ENCODE results near the gene ZNF879. TPM values are rescaled to one million over a fixed set of nuclear protein-coding genes. Genes with fewer than 3 reads are reported as not detected.

The ZNF879 gene
- polyA plus RNA-seq, 1 experiment: 2.2 TPM

- POLR2A ChIA-PET: no interaction called here
- DNase-seq (ENCODE audit: low read depth): no peak
- CTCF ChIA-PET: no interaction called here
Observed at GRCh38 chr5:179065703-179066102, 42.1 kb downstream of the ZNF879 start.

GRCh38 chr5:179079165-179079987 lies 55.8 kb downstream of the ZNF879 start:
- H3K4me3 ChIP-seq (ENCODE audit: low read depth, low read length): no peak overlapping the region
- TF ChIP-seq CTCF (IDR thresholded peaks at IDR 0.05; ENCODE audit: insufficient read depth, low read depth, low read length): no peak
- CTCF ChIA-PET: interaction anchor here (0.6 kb wide), 1 partner anchor 845 kb away, joined by 3 read pairs; no protein-coding TSS in a partner anchor
- POLR2A ChIA-PET: no interaction called here
- H3K36me3 ChIP-seq (ENCODE audit: control insufficient read depth, insufficient read depth, low read length): peaks cover 14% of the 10 kb centered on the region
- no peak for DNase-seq (ENCODE audit: low read depth)
- H3K27me3 ChIP-seq (ENCODE audit: control insufficient read depth, insufficient read depth, low read length): no peaks in the 10 kb centered on the region

More at GRCh38 chr5:179065703-179066102, 42.1 kb downstream of the ZNF879 start:
- no peak overlapping the region for H3K4me3 ChIP-seq (ENCODE audit: low read depth, low read length)
- H3K27me3 ChIP-seq (ENCODE audit: control insufficient read depth, insufficient read depth, low read length): no peaks in the 10 kb centered on the region
- peaks cover 12% of the 10 kb centered on the region for H3K36me3 ChIP-seq (ENCODE audit: control insufficient read depth, insufficient read depth, low read length)
- no peak for TF ChIP-seq CTCF (IDR thresholded peaks at IDR 0.05; ENCODE audit: insufficient read depth, low read depth, low read length)

- ChIA-PET POLR2A (no interaction called here), CTCF (no interaction called here)
- Histone ChIP-seq H3K4me3 (ENCODE audit: low read depth, low read length) (no peak overlapping the region), H3K27me3 (ENCODE audit: control insufficient read depth, insufficient read depth, low read length) (no peaks in the 10 kb centered on the region), H3K36me3 (ENCODE audit: control insufficient read depth, insufficient read depth, low read length) (peaks cover 15% of the 10 kb centered on the region)
- no peak for DNase-seq (ENCODE audit: low read depth)
- TF ChIP-seq CTCF (IDR thresholded peaks at IDR 0.05; ENCODE audit: insufficient read depth, low read depth, low read length): no peak
Observed at GRCh38 chr5:179080724-179081123, 57.1 kb downstream of the ZNF879 start.

Other genes starting within 250 kb of the ZNF879 start
- gene ZNF354B, start 163.9 kb upstream of the ZNF879 start, polyA plus RNA-seq (2011; rRNA removed): 6.5 and 7.1 TPM in 2 replicates
- gene ZFP2, start 127.9 kb upstream of the ZNF879 start, polyA plus RNA-seq (2011; rRNA removed): 0.17 and 0.32 TPM in 2 replicates
- gene ZNF454, start 82.6 kb upstream of the ZNF879 start, polyA plus RNA-seq (2011; rRNA removed): 0.15 and 0.21 TPM in 2 replicates
- not detected in 2 replicates for gene GRM6, start 28.5 kb upstream of the ZNF879 start, polyA plus RNA-seq (2011; rRNA removed)
- gene ZNF354C, start 36.6 kb downstream of the ZNF879 start, polyA plus RNA-seq (2011; rRNA removed): 2.0 and 3.2 TPM in 2 replicates

All from BJ (cell line).